Measurements from ENCODE around the gene MAPK10. TPM values are rescaled to one million over a fixed set of nuclear protein-coding genes. Genes with fewer than 3 reads are reported as not detected.

MAPK10 gene
- total RNA-seq, 1 donor from 2014 or later, result 2.2 TPM

- peak; percentile 60 for DNase-seq (ENCODE audit: low read depth)
- no peak overlapping the region for H3K4me3 ChIP-seq (ENCODE audit: low read depth, low read length)
- TF ChIP-seq CTCF (conservative IDR thresholded peaks at IDR 0.05; ENCODE audit: low read depth, low read length), result no peak
Observed at GRCh38 chr4:86050496-86050895, 309.4 kb downstream of the MAPK10 start.

DNA sequence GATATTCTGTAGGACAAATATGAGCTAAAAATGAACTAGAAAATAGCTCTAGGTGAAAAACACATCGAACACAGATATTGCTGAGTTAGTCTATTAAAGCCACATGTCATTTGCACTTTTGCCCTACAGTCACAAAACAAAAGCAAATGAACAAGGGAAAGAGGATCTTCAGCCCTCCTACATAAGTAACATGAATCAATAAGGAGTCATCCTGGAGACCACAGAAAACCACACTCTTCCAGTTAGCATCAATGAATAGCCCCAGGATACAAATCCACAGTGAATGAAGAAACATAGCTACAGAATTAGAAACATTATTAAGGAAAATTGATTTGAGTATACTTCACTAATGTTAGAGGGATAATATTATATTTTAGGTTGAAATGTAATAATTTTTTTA, 311.4 kb downstream of the MAPK10 start:
- H3K4me3 ChIP-seq (ENCODE audit: low read depth, low read length), result no peak overlapping the region
- no peak for TF ChIP-seq CTCF (conservative IDR thresholded peaks at IDR 0.05; ENCODE audit: low read depth, low read length)
- no peak for DNase-seq (ENCODE audit: low read depth)

DNA sequence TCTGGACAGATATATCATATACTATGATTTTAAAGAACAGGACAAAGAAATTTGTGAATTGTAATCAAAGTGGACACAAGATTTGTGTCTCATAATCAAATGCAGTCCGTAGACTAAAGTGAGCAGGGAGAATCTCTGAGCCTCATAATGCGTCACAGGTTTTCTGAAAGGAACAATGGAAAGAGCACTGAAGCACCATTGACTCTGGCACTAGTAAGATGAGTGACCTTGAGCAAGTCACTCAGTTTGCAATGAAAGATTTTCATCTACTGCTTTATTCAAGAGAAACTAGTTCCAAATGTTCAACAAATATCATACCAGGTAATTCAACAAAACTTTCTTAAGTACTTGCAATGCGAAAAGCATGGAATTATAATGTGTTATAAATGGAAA, 315.3 kb downstream of the MAPK10 start:
- TF ChIP-seq CTCF (conservative IDR thresholded peaks at IDR 0.05; ENCODE audit: low read depth, low read length), result no peak
- no peak for DNase-seq (ENCODE audit: low read depth)
- no peak overlapping the region for H3K4me3 ChIP-seq (ENCODE audit: low read depth, low read length)

DNA sequence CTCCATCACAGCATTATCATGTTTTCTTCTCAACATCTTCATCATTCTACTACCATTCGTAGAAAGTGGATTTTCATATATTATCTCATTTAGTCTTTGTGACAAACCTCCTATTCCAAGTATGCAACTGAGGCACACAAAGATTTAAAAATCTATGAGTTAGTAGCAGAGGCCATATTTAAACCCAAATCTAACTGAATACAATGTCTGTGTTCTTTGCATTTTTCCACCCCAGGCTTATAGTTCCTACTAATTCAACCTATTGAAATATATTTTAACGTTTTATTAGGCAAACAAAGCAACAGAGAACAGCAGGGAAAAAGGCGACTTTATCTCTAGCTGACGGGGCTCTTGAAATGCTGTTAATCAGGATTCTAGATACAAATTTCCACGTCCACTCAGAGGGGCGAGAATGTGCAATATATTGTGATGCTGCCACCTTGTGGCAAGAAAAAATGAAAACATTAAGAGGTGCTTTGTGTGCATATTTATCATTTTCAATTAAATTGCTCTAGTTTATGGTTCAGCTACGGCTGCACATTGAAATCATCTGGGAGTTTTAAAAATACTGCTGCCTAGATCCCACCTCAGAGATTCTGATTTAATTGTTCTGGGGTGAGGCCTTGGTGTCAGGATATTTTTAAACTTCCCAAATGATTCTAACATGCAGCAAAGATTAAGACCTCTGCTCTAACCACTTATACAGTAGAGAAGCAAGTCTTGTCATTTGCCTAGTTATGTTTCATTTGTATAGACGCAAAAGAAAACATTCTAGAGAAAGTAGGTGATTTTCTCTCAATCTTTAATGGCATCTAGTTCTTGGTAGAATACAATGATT, 315.9 kb downstream of the MAPK10 start:
- TF ChIP-seq CTCF (conservative IDR thresholded peaks at IDR 0.05; ENCODE audit: low read depth, low read length), result peak; percentile 67
- no peak overlapping the region for H3K4me3 ChIP-seq (ENCODE audit: low read depth, low read length)
- DNase-seq (ENCODE audit: low read depth), result no peak

GRCh38 chr4:86038037-86038436, 321.8 kb downstream of the MAPK10 start:
- H3K4me3 ChIP-seq (ENCODE audit: low read depth, low read length), result no peak overlapping the region
- no peak for DNase-seq (ENCODE audit: low read depth)
- no peak for TF ChIP-seq CTCF (conservative IDR thresholded peaks at IDR 0.05; ENCODE audit: low read depth, low read length)

- H3K4me3 ChIP-seq (ENCODE audit: low read depth, low read length), result no peak overlapping the region
- no peak for DNase-seq (ENCODE audit: low read depth)
- no peak for TF ChIP-seq CTCF (conservative IDR thresholded peaks at IDR 0.05; ENCODE audit: low read depth, low read length)
Observed at GRCh38 chr4:86036736-86037135, 323.1 kb downstream of the MAPK10 start.

DNA sequence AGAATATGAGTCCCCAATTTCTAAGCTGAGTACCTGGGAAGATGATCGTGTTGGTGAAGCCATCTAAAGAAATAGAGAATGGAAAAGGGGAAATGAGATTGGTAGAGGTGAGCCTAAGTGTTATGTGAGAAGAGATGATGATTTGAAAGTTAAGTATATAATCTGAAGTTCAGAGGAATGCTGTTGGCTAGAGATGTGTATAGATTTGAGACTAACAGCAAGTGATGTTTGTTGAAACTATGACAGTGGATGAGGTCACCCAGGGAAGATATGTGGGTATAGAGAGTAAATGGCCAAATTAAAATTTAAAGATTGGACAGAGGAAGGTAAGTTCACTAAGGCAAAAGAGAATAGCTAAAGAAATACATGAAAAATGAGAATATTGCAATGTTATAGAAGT, 324.2 kb downstream of the MAPK10 start:
- no peak for DNase-seq (ENCODE audit: low read depth)
- H3K4me3 ChIP-seq (ENCODE audit: low read depth, low read length), result no peak overlapping the region
- TF ChIP-seq CTCF (conservative IDR thresholded peaks at IDR 0.05; ENCODE audit: low read depth, low read length), result no peak

All from epithelial cell of proximal tubule (primary cell).